ENCODE measurements around the gene PGAM5.
"Not testable (repeated sequence)": the region's sequence is repeated elsewhere in the genome, so short reads cannot be mapped to it uniquely, and the experiment has no call there.

The PGAM5 gene

GRCh38 chr12:132687211-132688164 lies 23.2 kb upstream of the PGAM5 start, which contains the start of the genes POLE and PXMP2:
Gene POLE, minus strand, starts transcription at chr12:132687342. Its CDS starts 27 bp downstream, at chr12:132687315.
Gene PXMP2, plus strand, starts transcription at chr12:132687587. Its CDS starts 84 bp downstream, at chr12:132687671.
- DNase-seq (ENCODE audit: extremely low spot score, insufficient read length, low read depth), result peak; percentile 98
- peak; percentile 80 for FAIRE-seq

- no peak for FAIRE-seq
Observed at GRCh38 chr12:132689227-132689626, 21.4 kb upstream of the PGAM5 start.

GRCh38 chr12:132690112-132690511 lies 20.5 kb upstream of the PGAM5 start:
- no peak for FAIRE-seq
- no peak for DNase-seq (ENCODE audit: extremely low spot score, insufficient read length, low read depth)

More at GRCh38 chr12:132689227-132689626, 21.4 kb upstream of the PGAM5 start:
- DNase-seq (ENCODE audit: extremely low spot score, insufficient read length, low read depth), result no peak

GRCh38 chr12:132692030-132692429 lies 18.6 kb upstream of the PGAM5 start:
- FAIRE-seq; DNase-seq (ENCODE audit: extremely low spot score, insufficient read length, low read depth): not testable (repeated sequence)

GRCh38 chr12:132694888-132695287 lies 15.8 kb upstream of the PGAM5 start:
- not testable (repeated sequence) for FAIRE-seq

GRCh38 chr12:132695431-132695830 lies 15.2 kb upstream of the PGAM5 start:
- FAIRE-seq (no peak), DNase-seq (ENCODE audit: extremely low spot score, insufficient read length, low read depth) (no peak)

More at GRCh38 chr12:132694888-132695287, 15.8 kb upstream of the PGAM5 start:
- not testable (repeated sequence) for DNase-seq (ENCODE audit: extremely low spot score, insufficient read length, low read depth)

GRCh38 chr12:132698341-132698740 lies 12.3 kb upstream of the PGAM5 start:
- FAIRE-seq (no peak), DNase-seq (ENCODE audit: extremely low spot score, insufficient read length, low read depth) (no peak)

GRCh38 chr12:132700212-132700822 lies 10.3 kb upstream of the PGAM5 start:
- FAIRE-seq, result peak; percentile 58

GRCh38 chr12:132702640-132703039 lies 8.0 kb upstream of the PGAM5 start:
- no peak for DNase-seq (ENCODE audit: extremely low spot score, insufficient read length, low read depth)
- FAIRE-seq, result no peak

More at GRCh38 chr12:132700212-132700822, 10.3 kb upstream of the PGAM5 start:
- DNase-seq (ENCODE audit: extremely low spot score, insufficient read length, low read depth), result no peak

- no peak for DNase-seq (ENCODE audit: extremely low spot score, insufficient read length, low read depth)
- FAIRE-seq, result no peak
Observed at GRCh38 chr12:132703641-132704040, 7.0 kb upstream of the PGAM5 start.

- DNase-seq (ENCODE audit: extremely low spot score, insufficient read length, low read depth), result no peak
- no peak for FAIRE-seq
Observed at GRCh38 chr12:132707241-132707640, 3.4 kb upstream of the PGAM5 start.

- DNase-seq (ENCODE audit: extremely low spot score, insufficient read length, low read depth) (no peak), FAIRE-seq (no peak)
Observed at GRCh38 chr12:132708150-132708549, 2.5 kb upstream of the PGAM5 start.

GRCh38 chr12:132710043-132710404 lies 618 bp upstream of the PGAM5 start:
- DNase-seq (ENCODE audit: extremely low spot score, insufficient read length, low read depth) (no peak), FAIRE-seq (peak; percentile 12)

GRCh38 chr12:132711080-132711843 lies 620 bp downstream of the PGAM5 start:
- FAIRE-seq (no peak), DNase-seq (ENCODE audit: extremely low spot score, insufficient read length, low read depth) (no peak)

- DNase-seq (ENCODE audit: extremely low spot score, insufficient read length, low read depth), result no peak
- no peak for FAIRE-seq
Observed at GRCh38 chr12:132713123-132713522, 2.5 kb downstream of the PGAM5 start.

- DNase-seq (ENCODE audit: extremely low spot score, insufficient read length, low read depth) (no peak), FAIRE-seq (no peak)
Observed at GRCh38 chr12:132715874-132716273, 5.2 kb downstream of the PGAM5 start.

GRCh38 chr12:132716356-132716755 lies 5.7 kb downstream of the PGAM5 start:
- DNase-seq (ENCODE audit: extremely low spot score, insufficient read length, low read depth) (no peak), FAIRE-seq (no peak)

- no peak for DNase-seq (ENCODE audit: extremely low spot score, insufficient read length, low read depth)
- no peak for FAIRE-seq
Observed at GRCh38 chr12:132717011-132717410, 6.4 kb downstream of the PGAM5 start.

- DNase-seq (ENCODE audit: extremely low spot score, insufficient read length, low read depth) (no peak), FAIRE-seq (no peak)
Observed at GRCh38 chr12:132717531-132718387, 7.1 kb downstream of the PGAM5 start.
